Activated CD8-positive, alpha-beta memory T cell treated with anti-CD3 and anti-CD28 coated beads, Interleukin-2, amount 50 U/mL, for 24 hours (primary cell): ENCODE measurements around the gene TIAM1.

ENCODE experiments used
- DNase-seq: peaks from one replicate; pipeline ENCODE4 v3.0.0-alpha.2; 2020; ENCODE audit errors: extremely low read depth

The TIAM1 gene

GRCh38 chr21:31087639-31088473 lies 256.2 kb downstream of the TIAM1 start:
- no peak for DNase-seq

GRCh38 chr21:31084689-31085088 lies 259.4 kb downstream of the TIAM1 start:
- no peak for DNase-seq

- no peak for DNase-seq
These were observed 265.3 kb downstream of the TIAM1 start for GRCh38 chr21:31078796-31079195.

- no peak for DNase-seq
These were observed 265.8 kb downstream of the TIAM1 start for GRCh38 chr21:31078216-31078615.

- no peak for DNase-seq
These were observed 268.2 kb downstream of the TIAM1 start for GRCh38 chr21:31075848-31076247.

GRCh38 chr21:31072533-31072932 lies 271.5 kb downstream of the TIAM1 start:
- no peak for DNase-seq
